Measurements from ENCODE around the gene A2ML1. TPM values are rescaled to one million over a fixed set of nuclear protein-coding genes. Genes with fewer than 3 reads are reported as not detected.

The A2ML1 gene
- total and polyA plus RNA-seq, 4 donors, result 0.04 to 1.1 (median 0.06) TPM; not detected in 1

DNA sequence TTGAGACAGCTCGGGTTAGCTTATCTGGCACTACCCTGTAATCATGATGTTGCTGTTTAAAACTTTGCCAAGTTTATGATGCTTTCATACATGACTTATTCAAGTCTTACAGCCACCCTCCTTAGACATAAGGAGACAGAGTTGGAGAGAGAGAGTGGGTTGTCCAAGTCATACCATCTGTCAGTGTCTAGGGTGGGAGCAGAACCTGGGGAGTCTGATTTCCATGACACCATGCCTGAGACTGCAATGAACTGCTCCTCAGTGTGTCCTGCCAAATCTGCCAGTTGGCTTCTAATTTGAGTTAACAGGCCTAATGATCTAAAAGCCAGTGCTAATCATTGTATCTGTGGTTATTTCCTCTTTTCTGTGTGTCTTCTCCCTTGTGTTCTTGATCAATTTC, 48.2 kb downstream of the A2ML1 start:
- Histone ChIP-seq H3K9ac (ENCODE audit: insufficient read depth in 1 of 2, low read length in 2 of 2) (no peak overlapping the region), H3K4me1 (ENCODE audit: control insufficient read depth in 5 of 5, insufficient read depth in 5 of 5, low read length in 5 of 5) (no peaks in the 10 kb centered on the region), H3K27me3 (ENCODE audit: control insufficient read depth in 3 of 3, insufficient read depth in 3 of 3, low read length in 2 of 3) (no peaks in the 10 kb centered on the region), H3K36me3 (ENCODE audit: control insufficient read depth in 4 of 4, insufficient read depth in 4 of 4, low read length in 4 of 4) (no peaks in the 10 kb centered on the region), H3K9me3 (ENCODE audit: control insufficient read depth in 4 of 4, insufficient read depth in 3 of 4, low read length in 3 of 4) (no peaks in the 10 kb centered on the region), H3K4me3 (no peak overlapping the region), H3K27ac (ENCODE audit: low read depth in 1 of 2, low read length in 1 of 2) (no peak overlapping the region)
- 81 to 89% methylated on average over 1 of the region's 1 CpG for WGBS, 2 donors
- no peak for DNase-seq
- ATAC-seq (ENCODE audit: insufficient read depth, low FRiP score), result no peak
- TF ChIP-seq, protein P1, sequence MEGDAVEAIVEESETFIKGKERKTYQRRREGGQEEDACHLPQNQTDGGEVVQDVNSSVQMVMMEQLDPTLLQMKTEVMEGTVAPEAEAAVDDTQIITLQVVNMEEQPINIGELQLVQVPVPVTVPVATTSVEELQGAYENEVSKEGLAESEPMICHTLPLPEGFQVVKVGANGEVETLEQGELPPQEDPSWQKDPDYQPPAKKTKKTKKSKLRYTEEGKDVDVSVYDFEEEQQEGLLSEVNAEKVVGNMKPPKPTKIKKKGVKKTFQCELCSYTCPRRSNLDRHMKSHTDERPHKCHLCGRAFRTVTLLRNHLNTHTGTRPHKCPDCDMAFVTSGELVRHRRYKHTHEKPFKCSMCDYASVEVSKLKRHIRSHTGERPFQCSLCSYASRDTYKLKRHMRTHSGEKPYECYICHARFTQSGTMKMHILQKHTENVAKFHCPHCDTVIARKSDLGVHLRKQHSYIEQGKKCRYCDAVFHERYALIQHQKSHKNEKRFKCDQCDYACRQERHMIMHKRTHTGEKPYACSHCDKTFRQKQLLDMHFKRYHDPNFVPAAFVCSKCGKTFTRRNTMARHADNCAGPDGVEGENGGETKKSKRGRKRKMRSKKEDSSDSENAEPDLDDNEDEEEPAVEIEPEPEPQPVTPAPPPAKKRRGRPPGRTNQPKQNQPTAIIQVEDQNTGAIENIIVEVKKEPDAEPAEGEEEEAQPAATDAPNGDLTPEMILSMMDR (IDR thresholded peaks at IDR 0.05; ENCODE audit: control extremely low read depth, extremely low read depth), result no peak

DNA sequence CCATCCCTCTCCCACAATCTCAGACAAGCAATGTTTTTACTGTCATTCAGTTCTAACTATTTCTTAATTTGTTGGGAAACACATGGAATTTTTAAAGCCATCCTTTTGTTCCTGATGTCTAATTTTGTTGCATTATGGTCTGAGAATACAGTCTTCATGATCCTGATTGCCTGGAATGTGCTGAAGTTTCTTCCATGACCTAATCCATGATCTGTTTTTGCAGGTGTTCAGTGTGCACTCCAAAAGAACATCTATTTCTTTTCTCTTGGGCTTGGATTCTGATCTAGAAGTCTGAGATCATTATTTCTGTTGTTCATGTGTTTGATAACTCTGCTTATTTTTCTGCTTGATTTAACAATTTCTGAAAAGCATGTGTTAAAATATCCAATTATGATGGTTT, 48.6 kb downstream of the A2ML1 start:
- Histone ChIP-seq H3K27me3 (ENCODE audit: control insufficient read depth in 3 of 3, insufficient read depth in 3 of 3, low read length in 2 of 3) (no peaks in the 10 kb centered on the region), H3K9ac (ENCODE audit: insufficient read depth in 1 of 2, low read length in 2 of 2) (no peak overlapping the region), H3K4me1 (ENCODE audit: control insufficient read depth in 5 of 5, insufficient read depth in 5 of 5, low read length in 5 of 5) (no peaks in the 10 kb centered on the region), H3K36me3 (ENCODE audit: control insufficient read depth in 4 of 4, insufficient read depth in 4 of 4, low read length in 4 of 4) (no peaks in the 10 kb centered on the region), H3K9me3 (ENCODE audit: control insufficient read depth in 4 of 4, insufficient read depth in 3 of 4, low read length in 3 of 4) (no peaks in the 10 kb centered on the region), H3K27ac (ENCODE audit: low read depth in 1 of 2, low read length in 1 of 2) (no peak overlapping the region), H3K4me3 (no peak overlapping the region)
- no peak for DNase-seq
- no peak for ATAC-seq (ENCODE audit: insufficient read depth, low FRiP score)
- TF ChIP-seq, protein P1 (IDR thresholded peaks at IDR 0.05; ENCODE audit: control extremely low read depth, extremely low read depth), result no peak

DNA sequence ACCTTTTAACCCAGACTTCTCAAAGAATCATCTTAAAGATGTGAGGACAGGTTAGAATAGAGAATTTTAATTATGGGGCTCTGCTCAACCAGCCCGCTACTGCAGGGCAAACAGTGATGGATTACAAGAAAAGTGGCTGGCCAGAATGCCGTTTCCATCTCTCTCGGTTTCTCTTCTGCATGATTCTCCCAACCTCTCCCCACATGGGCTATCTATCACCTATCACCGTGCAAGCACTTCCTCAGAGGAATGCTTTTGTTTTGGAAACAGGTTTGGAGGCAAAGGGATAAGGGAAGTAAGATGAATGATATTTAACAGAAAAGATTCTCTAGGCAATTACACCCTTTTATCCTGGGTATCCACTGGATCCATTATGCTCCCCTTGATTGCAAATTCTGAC, 54.5 kb downstream of the A2ML1 start:
- WGBS, 2 donors, result 35 to 72% methylated on average over 4 of the region's 4 CpGs
- H3K9me3 ChIP-seq (ENCODE audit: control insufficient read depth in 4 of 4, insufficient read depth in 3 of 4, low read length in 3 of 4), result no peaks in the 10 kb centered on the region
- TF ChIP-seq, protein P1 (IDR thresholded peaks at IDR 0.05; ENCODE audit: control extremely low read depth, extremely low read depth), result no peak
- H3K36me3 ChIP-seq (ENCODE audit: control insufficient read depth in 4 of 4, insufficient read depth in 4 of 4, low read length in 4 of 4), result no peaks in the 10 kb centered on the region
- no peak overlapping the region for H3K9ac ChIP-seq (ENCODE audit: insufficient read depth in 1 of 2, low read length in 2 of 2)
- H3K27ac ChIP-seq (ENCODE audit: low read depth in 1 of 2, low read length in 1 of 2), result no peak overlapping the region
- DNase-seq (no peak), ATAC-seq (ENCODE audit: insufficient read depth, low FRiP score) (no peak)
- H3K4me3 ChIP-seq, result no peak overlapping the region
- H3K4me1 ChIP-seq (ENCODE audit: control insufficient read depth in 5 of 5, insufficient read depth in 5 of 5, low read length in 5 of 5), result no peaks in the 10 kb centered on the region
- no peaks in the 10 kb centered on the region for H3K27me3 ChIP-seq (ENCODE audit: control insufficient read depth in 3 of 3, insufficient read depth in 3 of 3, low read length in 2 of 3)

DNA sequence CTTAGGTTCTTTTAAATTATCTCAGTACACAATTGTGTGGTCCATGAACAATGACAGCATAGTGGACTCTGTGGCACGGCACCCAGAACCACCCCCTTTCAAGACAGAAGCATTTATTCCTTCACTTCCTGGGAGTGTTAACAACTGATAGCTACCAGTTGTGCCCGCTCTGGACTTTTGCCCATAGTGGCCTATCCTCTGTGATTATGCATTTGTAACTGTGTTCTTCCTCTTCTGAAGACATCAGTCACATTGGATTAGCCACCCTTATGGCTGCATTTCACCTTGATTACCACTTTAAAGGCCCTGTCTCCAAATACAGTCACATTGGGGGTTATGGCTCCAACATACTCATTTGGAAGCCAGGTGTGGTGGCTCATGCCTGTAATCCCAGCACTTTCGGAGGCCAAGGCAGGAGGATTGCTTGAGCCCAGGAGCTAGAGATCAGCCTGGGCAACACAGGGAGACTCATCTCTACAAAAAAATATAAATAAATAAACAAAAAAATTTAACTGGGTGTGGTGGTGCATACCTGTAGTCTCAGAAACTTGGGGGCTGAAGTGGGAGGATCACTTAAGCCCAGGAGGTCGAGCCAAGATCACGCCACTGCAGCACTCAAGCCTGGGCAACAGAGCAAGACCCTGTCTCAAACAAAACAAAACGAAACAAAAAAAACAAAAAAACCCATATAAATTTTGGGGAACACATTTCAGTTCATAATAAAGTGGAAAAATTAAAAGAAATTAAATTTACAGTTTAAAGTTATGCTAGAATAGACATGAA, 64.3 kb downstream of the A2ML1 start:
- 93 to 95% methylated on average over 6 of the region's 6 CpGs for WGBS, 2 donors
- H3K4me3 ChIP-seq, result no peak overlapping the region

More for the DNA sequence above, 64.3 kb downstream of the A2ML1 start:
- ATAC-seq (ENCODE audit: insufficient read depth, low FRiP score) (no peak), DNase-seq (no peak)
- Histone ChIP-seq H3K9me3 (ENCODE audit: control insufficient read depth in 4 of 4, insufficient read depth in 3 of 4, low read length in 3 of 4) (no peaks in the 10 kb centered on the region), H3K9ac (ENCODE audit: insufficient read depth in 1 of 2, low read length in 2 of 2) (no peak overlapping the region), H3K4me1 (ENCODE audit: control insufficient read depth in 5 of 5, insufficient read depth in 5 of 5, low read length in 5 of 5) (no peaks in the 10 kb centered on the region), H3K27me3 (ENCODE audit: control insufficient read depth in 3 of 3, insufficient read depth in 3 of 3, low read length in 2 of 3) (no peaks in the 10 kb centered on the region), H3K36me3 (ENCODE audit: control insufficient read depth in 4 of 4, insufficient read depth in 4 of 4, low read length in 4 of 4) (no peaks in the 10 kb centered on the region), H3K27ac (ENCODE audit: low read depth in 1 of 2, low read length in 1 of 2) (no peak overlapping the region)
- TF ChIP-seq, protein P1 (IDR thresholded peaks at IDR 0.05; ENCODE audit: control extremely low read depth, extremely low read depth), result no peak
